Sciatic nerve (tissue), 2 donors: ENCODE data around the gene RPN2. TPM values are rescaled to one million over a fixed set of nuclear protein-coding genes. Genes with fewer than 3 reads are reported as not detected.
A peak's percentile ranks its signal among the peaks of the same experiment; 100 is the strongest.
"Not testable (repeated sequence)": the region's sequence is repeated elsewhere in the genome, so short reads cannot be mapped to it uniquely, and the experiment has no call there.

ENCODE experiments used
- ATAC-seq: fragments of 200-7000 bp; cut with Tn5 transposase; one replicate; pipeline ENCODE4 v1.9.1; 2020; ENCODE audit warnings: mild to moderate bottlenecking, moderate library complexity
- DNase-seq: peaks from one replicate; pipeline ENCODE4 v3.0.0-alpha.2; 2020; ENCODE audit warnings: low spot score
- intact Hi-C: fragments of 100-400 bp; cut with DNase I; formaldehyde crosslinking; loops from one replicate; pipeline ENCODE4 v1.14.2; 2022
- total RNA-seq: library from RNA; stranded (reverse); fragmentation: NEBNext Ultra II Directional; extraction: Animal tissue kit (Norgen Biotek cat#: 25700); gene quantifications from one replicate; pipeline ENCODE4 v1.2.1, GENCODE V29; 2021
- donor health status: DM: no; HTN: no; CAD: no.
- donor health status: DM: no; HTN: no; CAD: no.

Gene RPN2
- 97.9 TPM for total RNA-seq

GRCh38 chr20:37178839-37179682 is at the start of gene RPN2, which contains the start of gene MROH8:
Gene RPN2, plus strand, starts transcription at chr20:37179330. Its CDS starts 27 bp downstream, at chr20:37179357.
Gene MROH8, minus strand, starts transcription at chr20:37179548.
- intact Hi-C loops = no loop called here
- ATAC-seq = peak; percentile 99

DNA sequence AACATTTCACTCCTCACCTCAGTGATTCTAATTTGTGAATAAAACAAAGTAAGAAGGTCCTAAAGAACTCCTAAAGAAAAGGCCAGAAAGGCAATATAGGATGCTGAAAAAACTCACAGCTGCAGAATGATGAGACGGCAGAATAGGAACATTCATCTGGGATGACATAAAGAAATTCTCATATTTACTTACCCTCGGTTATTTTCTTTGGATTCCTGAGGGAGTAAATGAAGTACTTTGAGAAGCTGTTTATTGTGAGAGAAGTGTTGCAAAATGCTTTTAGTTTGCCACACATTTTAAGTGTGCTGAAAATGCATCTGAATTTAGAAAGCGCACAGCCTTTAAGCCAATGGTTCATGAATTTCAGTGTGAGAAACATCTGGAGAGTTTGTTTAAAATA is 47.6 kb upstream of the RPN2 start:
- DNase-seq (no peak), ATAC-seq (peak; percentile 62)
- intact Hi-C loops = no loop called here

More at GRCh38 chr20:37178839-37179682, at the start of gene RPN2, which contains the start of gene MROH8:
- DNase-seq = peak; percentile 98

GRCh38 chr20:37133952-37134351 is 45.2 kb upstream of the RPN2 start:
- DNase-seq (no peak), ATAC-seq (no peak)
- intact Hi-C loops = no loop called here

DNA sequence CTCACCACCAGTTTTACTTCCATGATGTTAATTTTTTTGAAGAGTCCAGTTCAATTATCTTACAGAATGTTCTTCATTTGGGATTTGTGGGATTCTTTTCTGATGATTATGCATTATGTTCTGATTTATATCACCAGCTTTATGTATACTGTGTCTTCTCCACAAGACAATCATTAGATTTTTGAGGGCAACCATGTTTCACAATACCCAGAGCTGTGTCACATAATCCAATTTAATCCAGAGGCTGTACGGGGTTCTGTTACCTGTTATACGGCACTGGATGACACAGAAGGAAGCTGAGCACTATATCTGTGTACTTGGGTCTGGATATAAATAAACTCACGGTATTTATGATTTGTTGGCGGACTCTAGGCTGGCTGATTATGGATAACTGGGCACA is 41.6 kb upstream of the RPN2 start:
- intact Hi-C loops = no loop called here
- DNase-seq (no peak), ATAC-seq (no peak)

GRCh38 chr20:37142708-37143107 is 36.4 kb upstream of the RPN2 start:
- intact Hi-C loops = no loop called here
- DNase-seq = no peak
- ATAC-seq = no peak

DNA sequence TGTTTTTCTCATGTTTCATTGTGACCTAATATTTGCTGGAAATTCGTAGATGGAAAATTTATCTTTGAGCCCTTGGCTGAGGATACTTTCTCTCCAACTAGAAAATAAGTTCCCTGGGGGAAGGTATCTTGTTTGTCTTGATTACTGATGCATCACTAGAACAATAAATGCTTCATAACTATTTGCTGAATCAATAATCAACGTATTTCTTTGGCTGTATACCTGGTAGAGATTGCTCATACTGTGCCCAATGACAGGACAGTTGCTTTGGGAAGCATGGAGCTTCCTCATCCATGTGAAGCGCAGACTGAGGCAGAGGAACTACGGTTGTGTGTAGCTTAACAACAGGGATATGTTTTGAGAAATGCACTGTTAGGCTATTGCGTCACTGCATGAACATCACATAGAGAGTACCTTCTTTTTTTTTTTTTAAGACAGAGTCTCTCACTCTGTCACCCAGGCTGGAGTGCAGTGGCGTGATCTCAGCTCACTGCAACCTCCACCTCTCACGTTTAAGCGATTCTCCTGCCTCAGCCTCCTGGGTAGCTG is 34.2 kb upstream of the RPN2 start:
- DNase-seq (no peak), ATAC-seq (no peak)
- intact Hi-C loops = no loop called here

- ATAC-seq (no peak), DNase-seq (no peak)
- intact Hi-C loops = no loop called here
These were observed 31.9 kb upstream of the RPN2 start for GRCh38 chr20:37147250-37147649.

DNA sequence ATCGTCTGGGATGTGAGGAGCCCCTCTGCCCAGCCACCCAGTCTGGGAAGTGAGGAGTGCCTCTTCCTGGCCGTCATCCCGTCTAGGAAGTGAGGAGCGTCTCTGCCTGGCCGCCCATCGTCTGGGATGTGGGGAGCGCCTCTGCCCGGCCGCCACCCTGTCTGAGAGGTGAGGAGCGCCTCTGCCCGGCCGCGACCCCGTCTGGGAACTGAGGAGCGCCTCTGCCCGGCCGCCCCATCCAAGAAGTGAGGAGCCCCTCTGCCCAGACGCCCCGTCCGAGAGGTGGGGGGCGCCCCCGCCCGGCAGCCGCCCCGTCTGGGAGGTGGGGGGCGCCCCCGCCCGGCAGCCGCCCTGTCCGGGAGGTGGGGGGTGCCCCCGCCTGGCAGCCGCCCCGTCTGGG is 28.3 kb upstream of the RPN2 start:
- intact Hi-C loops = not testable (repeated sequence)

DNA sequence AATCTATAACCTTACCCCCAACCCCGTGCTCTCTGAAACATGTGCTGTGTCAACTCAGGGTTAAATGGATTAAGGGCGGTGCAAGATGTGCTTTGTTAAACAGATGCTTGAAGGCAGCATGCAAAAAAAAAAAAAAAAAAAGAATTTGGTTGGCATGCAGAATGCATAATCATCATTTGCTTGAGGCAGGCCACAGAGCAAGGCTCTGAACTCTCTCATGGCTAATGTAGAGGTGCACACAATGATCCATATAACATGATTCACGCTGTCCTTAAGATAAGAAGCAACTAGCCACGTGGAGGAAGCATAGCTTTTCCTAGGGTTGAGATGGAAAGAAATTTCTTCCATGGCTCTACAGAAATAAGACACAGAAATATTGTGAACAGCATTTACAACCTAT is 27.6 kb upstream of the RPN2 start:
- DNase-seq = no peak
- ATAC-seq = no peak
- intact Hi-C loops = no loop called here

More for the DNA sequence above, 28.3 kb upstream of the RPN2 start:
- ATAC-seq, DNase-seq: not testable (repeated sequence)

- ATAC-seq = no peak
These were observed 26.8 kb upstream of the RPN2 start for GRCh38 chr20:37152284-37152683.

GRCh38 chr20:37154684-37155298 is 24.3 kb upstream of the RPN2 start:
- DNase-seq = no peak
- intact Hi-C loops = no loop called here
- ATAC-seq = no peak

More at GRCh38 chr20:37152284-37152683, 26.8 kb upstream of the RPN2 start:
- DNase-seq = no peak
- intact Hi-C loops = no loop called here

GRCh38 chr20:37155987-37156386 is 23.1 kb upstream of the RPN2 start:
- intact Hi-C loops = no loop called here
- DNase-seq (no peak), ATAC-seq (no peak)

- DNase-seq (no peak), ATAC-seq (no peak)
- intact Hi-C loops = no loop called here
These were observed 20.9 kb upstream of the RPN2 start for GRCh38 chr20:37158248-37158647.

DNA sequence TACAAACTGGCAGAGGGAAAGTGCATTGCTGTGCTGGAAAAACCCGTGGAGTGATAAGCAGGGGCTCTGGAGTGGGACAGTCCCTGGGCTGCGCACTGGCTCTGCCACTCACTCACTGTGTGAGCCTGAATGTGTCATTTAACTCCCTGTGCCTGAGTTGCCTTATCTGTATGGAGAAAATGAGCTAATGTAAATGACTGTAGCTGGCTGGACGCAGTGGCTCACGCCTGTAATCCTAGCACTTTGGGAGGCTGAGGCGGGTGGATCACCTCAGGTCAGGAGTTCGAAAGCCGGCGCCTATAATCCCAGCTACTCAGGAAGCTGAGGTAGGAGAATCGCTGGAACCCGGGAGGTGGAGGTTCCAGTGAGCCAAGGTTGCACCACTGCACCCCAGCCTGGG is 18.4 kb upstream of the RPN2 start:
- intact Hi-C loops = no loop called here
- ATAC-seq = no peak
- no peak for DNase-seq

GRCh38 chr20:37161830-37162549 is 17.1 kb upstream of the RPN2 start:
- intact Hi-C loops = no loop called here
- DNase-seq (no peak), ATAC-seq (no peak)

DNA sequence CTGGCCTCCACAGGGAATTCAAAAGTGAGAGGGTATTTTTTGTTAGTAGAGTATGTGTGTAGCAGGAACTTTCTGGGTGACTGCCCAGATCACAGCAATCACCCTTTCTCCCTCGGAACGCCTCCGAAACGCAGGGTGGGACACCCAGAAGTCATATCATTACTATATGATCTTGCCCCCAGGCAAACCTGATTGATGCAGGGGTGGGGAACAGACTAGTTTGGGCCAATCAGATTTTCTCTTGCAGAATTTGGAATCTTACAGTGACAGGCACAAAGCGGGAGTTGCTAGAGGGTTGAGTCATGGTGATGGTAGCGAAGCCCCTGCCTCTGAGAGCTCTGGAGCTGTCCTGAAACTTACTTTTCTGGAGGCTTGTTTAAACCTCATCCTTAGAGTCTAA is 16.5 kb upstream of the RPN2 start:
- DNase-seq (no peak), ATAC-seq (no peak)
- intact Hi-C loops = no loop called here

GRCh38 chr20:37163832-37164554 is 15.1 kb upstream of the RPN2 start:
- intact Hi-C loops = no loop called here
- ATAC-seq (no peak), DNase-seq (no peak)

DNA sequence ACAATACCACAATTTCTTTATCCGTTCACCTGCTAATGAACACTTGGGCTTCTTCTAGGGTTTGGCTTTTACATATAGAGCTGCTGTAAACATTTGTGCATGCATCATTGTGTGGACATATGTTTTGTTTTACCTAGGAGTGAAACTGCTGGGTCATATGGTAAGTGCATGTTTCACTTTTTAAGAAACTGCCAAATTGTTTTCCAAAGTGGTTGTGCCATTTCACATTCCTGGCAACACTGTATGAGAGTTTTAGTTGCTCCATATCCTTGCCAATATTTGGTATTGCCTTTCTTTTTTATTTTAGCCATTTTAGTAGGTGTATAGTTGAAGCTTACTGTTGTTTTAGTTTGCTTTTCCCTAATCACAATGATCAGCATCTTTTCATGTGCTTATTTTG is 14.1 kb upstream of the RPN2 start:
- no peak for DNase-seq
- intact Hi-C loops = no loop called here
- no peak for ATAC-seq

- no peak for ATAC-seq
- intact Hi-C loops = no loop called here
- DNase-seq = no peak
These were observed 12.3 kb upstream of the RPN2 start for GRCh38 chr20:37166867-37167266.
